BLaER1 (cell line): Measurements from ENCODE around the gene SRGAP2.
"Not testable (repeated sequence)": the region's sequence is repeated elsewhere in the genome, so short reads cannot be mapped to it uniquely, and the experiment has no call there.

Experiments used
- H3K27ac ChIP-seq: shearing (Covaris generic); formaldehyde crosslinking; 2 replicates; pipeline ENCODE4 v1.8.1; 2022
- H3K27me3 ChIP-seq: shearing (Covaris generic); formaldehyde crosslinking; 2 replicates; pipeline ENCODE4 v1.8.1; 2022
- H3K36me3 ChIP-seq: shearing (Covaris generic); formaldehyde crosslinking; 2 replicates; pipeline ENCODE4 v1.8.1; 2022
- H3K4me1 ChIP-seq: shearing (Covaris generic); formaldehyde crosslinking; 2 replicates; pipeline ENCODE4 v1.8.1; 2022
- H3K4me2 ChIP-seq: shearing (Covaris generic); formaldehyde crosslinking; 2 replicates; pipeline ENCODE4 v1.8.1; 2022
- H3K4me3 ChIP-seq: shearing (Covaris generic); formaldehyde crosslinking; 2 replicates; pipeline ENCODE4 v1.8.1; 2022
- H3K9ac ChIP-seq: shearing (Covaris generic); formaldehyde crosslinking; 2 replicates; pipeline ENCODE4 v1.8.1; 2022
- H3K9me3 ChIP-seq: shearing (Covaris generic); formaldehyde crosslinking; 2 replicates; pipeline ENCODE4 v1.8.1; 2022
- H4K20me1 ChIP-seq: shearing (Covaris generic); formaldehyde crosslinking; 2 replicates; pipeline ENCODE4 v1.8.1; 2022

Gene SRGAP2

DNA sequence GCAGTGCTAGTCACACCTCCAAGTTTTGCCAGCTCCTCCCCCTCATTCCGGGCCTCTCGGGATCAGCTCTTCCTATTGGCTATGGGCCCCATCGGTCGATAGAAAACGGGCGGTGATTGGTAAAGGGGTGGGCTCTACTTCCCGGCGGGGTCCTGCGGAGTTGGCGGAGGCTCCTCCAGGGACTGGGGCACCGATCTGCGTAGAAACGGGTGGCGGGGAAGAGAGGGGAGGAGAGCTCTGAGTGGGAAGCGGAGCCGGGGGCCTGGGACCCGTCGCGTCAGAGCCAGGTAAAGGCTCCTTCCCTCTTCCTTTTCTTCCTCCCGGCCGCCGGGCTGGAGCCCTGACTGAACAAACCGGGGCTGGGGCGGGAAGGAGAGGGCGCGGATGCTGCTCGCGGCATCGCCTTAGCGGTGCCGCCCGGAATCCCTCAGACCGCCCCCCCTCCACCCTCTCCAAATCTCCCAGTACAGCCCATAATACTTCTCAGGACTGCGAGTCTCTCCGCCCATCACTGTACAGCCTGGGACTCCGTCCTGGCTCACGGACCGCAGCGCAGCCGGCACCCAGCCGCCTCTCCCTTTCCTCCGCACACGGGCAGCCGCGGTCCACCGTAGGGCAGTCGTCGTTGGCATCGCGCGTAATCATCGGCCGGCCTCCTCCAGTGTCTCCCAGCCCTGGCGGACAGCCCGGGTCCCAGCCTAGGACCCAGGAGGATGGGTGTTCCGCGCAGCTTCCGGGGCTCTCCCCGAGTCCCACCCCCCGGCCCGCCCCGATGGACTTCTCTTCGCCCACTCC, at the start of gene SRGAP2:
SRGAP2 (plus strand) TSS at position 178 of the 795 bp plus-strand sequence. CDS start 2,430 bp downstream, outside the sequence.
- not testable (repeated sequence) for H3K9me3 ChIP-seq, H4K20me1 ChIP-seq, H3K27me3 ChIP-seq, H3K4me2 ChIP-seq, H3K4me1 ChIP-seq, H3K36me3 ChIP-seq
- H3K27ac ChIP-seq: 0 out of 2 replicates have a peak within 1 kb of the TSS, but pooled peaks have one; percentile 38
- peak within 1 kb of the TSS; percentile 67 for H3K4me3 ChIP-seq
- peak within 1 kb of the TSS; percentile 55; the same call in 1 of the 2 replicates for H3K9ac ChIP-seq

DNA sequence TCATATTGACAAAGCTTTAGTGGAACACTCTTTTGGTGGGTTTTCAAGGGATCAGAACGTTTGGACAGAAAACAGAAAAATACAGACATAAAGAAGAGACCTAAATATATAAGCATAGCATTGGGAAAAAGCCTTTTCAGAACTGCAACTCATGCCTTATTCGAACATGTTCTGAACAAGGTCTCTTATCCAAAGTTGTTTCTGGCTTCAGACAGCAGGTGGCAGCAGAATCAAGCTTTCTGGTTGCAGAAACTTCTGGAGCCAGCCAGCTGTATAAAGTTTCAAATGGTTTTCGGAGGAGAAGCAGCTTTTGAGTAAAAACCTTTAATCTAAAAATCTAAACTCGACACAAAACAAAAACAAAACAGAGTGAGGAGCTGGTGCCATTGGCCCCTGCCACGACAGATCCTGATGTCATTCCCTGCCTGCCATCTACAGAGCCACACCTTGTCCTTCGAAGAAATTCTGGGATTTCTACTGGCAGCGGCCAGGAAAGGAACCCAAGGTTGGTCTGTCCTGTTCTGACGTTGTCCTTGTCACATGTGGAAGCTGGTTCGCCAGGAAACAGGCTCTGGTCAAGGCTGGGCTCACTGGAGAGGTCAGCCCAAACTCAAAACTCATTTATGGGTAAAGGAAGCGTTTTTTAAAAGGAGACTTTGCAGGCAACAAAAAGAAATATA, 35.9 kb upstream of the SRGAP2 start:
- not testable (repeated sequence) for H3K9ac ChIP-seq, H3K4me1 ChIP-seq, H4K20me1 ChIP-seq, H3K9me3 ChIP-seq, H3K27me3 ChIP-seq, H3K4me3 ChIP-seq, H3K4me2 ChIP-seq, H3K27ac ChIP-seq, H3K36me3 ChIP-seq

DNA sequence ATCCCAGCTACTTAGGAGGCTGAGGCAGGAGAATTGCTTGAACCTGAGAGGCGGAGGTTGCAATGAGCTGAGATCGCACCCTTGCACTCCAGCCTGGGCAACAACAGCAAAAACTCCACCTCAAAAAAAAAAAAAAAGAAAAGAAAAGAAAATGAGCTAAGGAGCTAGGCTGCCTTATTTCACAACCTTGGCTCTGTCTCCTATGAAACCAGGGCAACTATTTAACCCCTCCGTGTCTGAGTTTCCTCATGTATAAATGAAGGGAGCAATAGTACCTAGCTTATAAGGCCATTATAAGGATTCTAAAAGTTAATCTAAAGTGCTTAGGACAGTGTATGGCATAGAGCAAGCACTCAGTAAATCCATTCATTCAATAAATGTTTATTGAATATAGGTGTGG, 33.5 kb upstream of the SRGAP2 start:
- H3K27me3 ChIP-seq, H3K4me3 ChIP-seq, H3K4me2 ChIP-seq, H3K27ac ChIP-seq, H3K9me3 ChIP-seq, H3K4me1 ChIP-seq, H3K36me3 ChIP-seq, H3K9ac ChIP-seq, H4K20me1 ChIP-seq: not testable (repeated sequence)

DNA sequence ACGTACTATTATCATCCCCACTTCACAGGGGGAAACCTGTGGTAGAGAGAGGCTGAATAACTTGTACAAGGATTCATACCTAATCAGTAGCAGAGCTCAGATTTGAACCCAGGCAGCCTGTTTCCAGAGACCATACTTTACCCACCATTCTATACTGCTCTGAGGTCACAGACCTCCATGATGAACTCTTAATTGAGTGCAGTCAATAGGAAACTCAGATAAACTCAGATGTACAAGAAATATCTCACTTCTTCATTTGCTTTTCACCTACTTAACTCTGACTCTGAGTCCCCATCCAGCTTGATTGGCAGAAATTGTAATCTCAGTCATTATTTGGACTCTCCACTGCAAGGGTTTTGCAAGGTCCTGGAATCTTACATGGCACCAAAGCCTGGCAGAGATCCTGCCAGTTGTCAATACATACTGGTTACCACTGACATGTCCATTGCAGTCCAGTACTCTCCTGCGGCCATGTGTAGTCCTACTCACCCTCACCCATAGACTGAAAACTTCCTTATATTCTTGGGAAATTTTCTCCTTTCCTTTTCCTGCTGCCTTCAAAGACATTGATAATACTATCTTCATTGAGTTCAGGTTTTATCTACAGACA, 30.1 kb upstream of the SRGAP2 start:
- H3K9ac ChIP-seq, H3K27me3 ChIP-seq, H3K27ac ChIP-seq: not testable (repeated sequence)

DNA sequence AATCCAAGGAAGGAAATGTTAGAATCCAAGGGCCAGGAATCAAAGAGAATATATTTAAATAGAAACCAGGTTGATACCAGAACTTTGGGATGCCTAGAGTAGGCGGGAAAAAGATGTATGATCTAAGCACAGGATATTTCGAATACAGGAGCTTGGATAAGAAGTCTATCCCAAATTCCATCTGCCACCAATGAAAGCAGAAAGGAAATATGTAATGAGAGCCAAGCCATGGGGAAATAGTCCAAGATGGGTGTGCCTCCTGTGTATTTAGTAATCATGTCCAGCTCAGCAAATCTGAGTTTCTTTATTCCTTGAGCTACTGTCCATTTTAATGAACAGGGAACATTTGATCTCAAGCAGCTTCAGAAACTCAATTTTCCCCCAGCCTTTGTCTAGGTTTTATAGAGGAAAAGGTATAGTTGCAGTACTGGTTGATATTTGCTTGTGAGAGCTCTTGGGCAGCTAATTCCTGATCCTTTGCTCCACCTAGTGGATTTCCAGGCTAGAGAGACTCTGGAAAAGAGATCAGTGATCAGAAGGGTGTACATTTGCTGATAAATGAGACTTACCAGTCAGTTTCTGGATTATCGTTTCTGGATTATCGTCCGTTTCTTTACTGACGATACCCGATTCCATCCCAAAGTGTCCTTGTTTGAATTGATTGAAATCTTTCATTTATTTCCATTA, 29.0 kb upstream of the SRGAP2 start:
- H3K9me3 ChIP-seq, H3K4me3 ChIP-seq, H3K9ac ChIP-seq, H3K36me3 ChIP-seq, H3K27ac ChIP-seq, H3K4me2 ChIP-seq, H3K4me1 ChIP-seq, H4K20me1 ChIP-seq, H3K27me3 ChIP-seq: not testable (repeated sequence)

More for the DNA sequence above, 30.1 kb upstream of the SRGAP2 start:
- H3K4me3 ChIP-seq, H3K9me3 ChIP-seq, H3K4me1 ChIP-seq, H3K36me3 ChIP-seq, H4K20me1 ChIP-seq, H3K4me2 ChIP-seq: not testable (repeated sequence)

DNA sequence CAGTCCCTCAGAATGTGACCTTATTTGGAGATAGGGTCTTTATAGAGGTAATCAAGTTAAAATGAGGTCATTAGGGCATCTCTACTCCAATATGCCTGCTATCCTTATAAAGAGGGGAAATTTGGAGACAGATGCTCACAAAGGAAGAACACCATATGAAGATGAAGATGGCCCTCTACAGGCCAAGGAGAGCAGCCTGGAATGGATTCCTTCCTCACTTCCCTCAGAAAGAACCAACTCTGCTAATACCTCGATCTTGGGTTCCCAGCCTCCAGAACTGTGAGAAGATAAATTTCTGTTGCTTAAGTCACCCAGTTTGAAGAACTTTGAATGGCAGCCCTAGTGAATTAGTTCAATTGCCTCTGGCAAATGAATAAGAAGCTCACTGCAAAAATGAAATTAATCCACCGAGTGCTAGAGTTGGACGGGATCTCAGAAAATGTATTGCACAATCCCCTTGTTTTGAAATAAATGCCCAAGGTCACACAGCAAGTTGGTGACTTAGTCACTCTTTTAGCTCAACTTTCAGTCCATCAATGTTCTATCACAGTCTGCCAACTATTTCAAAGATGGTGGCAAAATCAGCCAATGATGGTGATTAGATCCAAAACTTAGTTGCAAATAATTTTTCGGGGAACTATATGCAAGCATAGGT, 27.8 kb upstream of the SRGAP2 start:
- not testable (repeated sequence) for H3K27ac ChIP-seq, H3K27me3 ChIP-seq, H3K4me2 ChIP-seq

DNA sequence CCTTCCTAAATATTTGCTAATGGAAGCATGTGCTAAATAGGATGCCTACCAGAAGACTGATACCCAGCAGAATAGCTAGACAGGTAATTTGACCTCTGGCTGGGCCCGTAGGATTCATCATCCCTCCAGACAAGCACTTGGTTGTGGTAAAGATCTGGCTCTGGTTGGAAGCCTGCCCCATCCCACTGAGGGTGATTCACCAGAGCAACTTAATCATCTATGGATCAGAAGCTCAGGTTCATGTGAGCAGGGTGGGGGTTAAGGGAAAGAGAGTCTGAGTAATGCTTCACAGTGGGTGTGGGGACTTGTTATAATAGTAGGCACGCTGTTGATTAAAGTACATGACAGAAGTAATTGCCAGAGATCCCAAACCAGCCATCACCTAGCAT, 27.2 kb upstream of the SRGAP2 start:
- not testable (repeated sequence) for H4K20me1 ChIP-seq, H3K27ac ChIP-seq, H3K9ac ChIP-seq, H3K4me1 ChIP-seq, H3K4me2 ChIP-seq, H3K4me3 ChIP-seq, H3K9me3 ChIP-seq, H3K36me3 ChIP-seq, H3K27me3 ChIP-seq

More for the DNA sequence above, 27.8 kb upstream of the SRGAP2 start:
- H3K36me3 ChIP-seq, H4K20me1 ChIP-seq, H3K9me3 ChIP-seq, H3K4me3 ChIP-seq, H3K9ac ChIP-seq, H3K4me1 ChIP-seq: not testable (repeated sequence)

DNA sequence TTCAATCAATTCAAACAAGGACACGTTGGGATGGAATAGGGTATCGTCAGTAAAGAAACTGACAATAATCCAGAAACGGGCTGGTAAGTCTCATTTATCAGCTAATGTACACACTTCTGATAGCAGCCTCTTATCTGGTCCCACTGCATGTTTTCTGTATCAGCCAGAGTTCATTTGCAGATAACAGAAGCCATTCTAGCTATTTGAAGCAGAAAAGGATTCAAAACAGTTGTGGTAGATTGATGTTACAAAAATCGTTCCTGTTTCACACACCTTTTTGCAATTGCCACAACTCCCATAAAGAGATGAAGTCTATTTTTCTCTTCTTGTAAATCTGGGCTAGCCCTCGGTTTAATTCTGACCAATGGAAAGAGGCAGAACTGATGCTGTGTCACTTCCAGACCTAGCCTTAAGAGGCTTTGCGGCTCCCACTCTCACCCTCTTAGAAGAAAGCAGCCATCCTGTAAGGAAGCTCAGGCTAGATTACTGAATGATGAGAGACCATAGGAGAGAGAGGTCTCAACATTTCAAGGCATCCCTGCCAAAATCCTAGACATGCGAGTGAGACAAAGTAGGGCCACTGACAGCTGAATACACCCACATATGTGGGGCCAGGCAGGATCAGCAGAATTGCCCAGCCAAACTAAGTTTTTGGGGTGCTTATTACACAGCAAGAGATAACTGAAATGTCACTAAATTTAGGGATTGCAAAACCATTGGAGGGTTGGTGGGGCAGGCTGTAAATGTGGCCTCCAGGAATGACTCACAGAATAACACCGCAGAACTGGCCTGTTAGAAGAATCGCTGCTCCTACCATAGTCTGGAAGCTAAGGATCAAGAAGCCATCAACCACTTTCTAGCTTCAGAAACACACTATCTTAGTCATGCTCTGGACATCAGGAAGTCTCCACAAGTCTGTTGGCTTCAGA, 25.0 kb upstream of the SRGAP2 start:
- H3K4me2 ChIP-seq, H3K36me3 ChIP-seq, H3K27ac ChIP-seq, H3K4me1 ChIP-seq, H3K4me3 ChIP-seq, H4K20me1 ChIP-seq, H3K9ac ChIP-seq, H3K9me3 ChIP-seq, H3K27me3 ChIP-seq: not testable (repeated sequence)

DNA sequence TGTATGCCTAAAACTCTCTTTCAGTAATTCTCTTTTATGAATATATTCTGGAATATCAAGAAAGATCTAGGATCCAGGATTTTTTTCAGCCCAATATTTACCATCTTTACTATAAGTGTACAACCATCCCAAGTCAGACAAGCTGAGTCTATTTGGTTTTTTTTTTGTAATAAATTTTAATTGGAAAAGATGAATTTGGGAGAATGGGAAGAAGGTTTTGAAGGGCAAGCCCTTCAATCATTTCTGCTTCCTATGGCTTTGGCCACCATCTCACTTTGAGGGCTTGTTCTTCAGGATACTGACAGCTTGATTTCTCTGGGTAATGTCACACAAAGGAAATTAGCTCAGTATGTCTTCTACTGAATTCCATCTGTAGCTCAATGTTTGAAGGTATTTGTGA, 23.7 kb upstream of the SRGAP2 start:
- not testable (repeated sequence) for H3K36me3 ChIP-seq, H3K9me3 ChIP-seq, H3K9ac ChIP-seq, H3K27me3 ChIP-seq, H3K27ac ChIP-seq, H3K4me2 ChIP-seq, H3K4me1 ChIP-seq, H3K4me3 ChIP-seq, H4K20me1 ChIP-seq

DNA sequence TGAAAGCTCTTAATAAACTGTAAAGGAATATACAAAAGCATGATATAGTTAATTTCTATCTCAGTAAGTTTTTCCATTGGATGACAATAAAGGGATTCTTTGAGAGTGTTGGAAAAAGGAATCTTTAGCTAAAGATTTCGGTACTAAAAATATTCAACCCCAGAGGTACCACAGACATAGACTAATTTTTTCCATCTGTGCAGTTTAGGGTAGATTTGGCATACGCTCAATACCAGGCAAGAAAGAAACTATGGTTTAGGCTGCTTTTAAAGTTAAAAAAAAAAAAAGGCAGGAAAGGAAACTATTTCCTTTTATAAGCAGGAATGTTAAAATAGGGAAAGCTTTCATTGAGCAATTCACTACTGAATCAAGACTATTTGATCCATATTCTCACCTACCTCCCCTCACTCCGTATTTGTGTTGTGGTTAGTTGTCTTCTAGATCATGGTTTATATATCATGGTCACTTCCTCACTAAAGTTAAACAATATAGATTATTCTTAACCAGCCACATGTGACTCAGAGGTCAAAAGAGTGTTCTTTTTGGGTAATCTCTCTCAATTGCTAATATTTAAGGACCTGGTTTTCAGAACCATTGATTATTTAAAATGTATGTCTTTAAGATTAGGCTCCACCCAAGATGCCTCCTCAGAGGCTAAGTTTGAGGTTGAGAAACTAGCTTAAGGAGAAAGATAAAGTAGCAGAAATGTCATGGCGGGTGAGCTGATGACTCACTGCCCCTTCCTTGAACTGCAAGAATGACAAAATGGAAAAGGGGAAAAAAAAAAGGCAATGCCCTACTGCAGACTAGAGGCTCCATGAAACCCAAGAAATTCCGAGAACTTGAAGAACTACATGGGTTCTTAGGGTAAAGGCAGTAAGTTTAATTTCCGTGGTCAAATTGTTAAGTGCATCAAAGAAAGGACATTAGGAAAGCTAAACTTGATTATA, 20.7 kb upstream of the SRGAP2 start:
- H4K20me1 ChIP-seq, H3K9me3 ChIP-seq, H3K27me3 ChIP-seq, H3K36me3 ChIP-seq, H3K4me3 ChIP-seq, H3K27ac ChIP-seq, H3K4me1 ChIP-seq, H3K4me2 ChIP-seq, H3K9ac ChIP-seq: not testable (repeated sequence)

DNA sequence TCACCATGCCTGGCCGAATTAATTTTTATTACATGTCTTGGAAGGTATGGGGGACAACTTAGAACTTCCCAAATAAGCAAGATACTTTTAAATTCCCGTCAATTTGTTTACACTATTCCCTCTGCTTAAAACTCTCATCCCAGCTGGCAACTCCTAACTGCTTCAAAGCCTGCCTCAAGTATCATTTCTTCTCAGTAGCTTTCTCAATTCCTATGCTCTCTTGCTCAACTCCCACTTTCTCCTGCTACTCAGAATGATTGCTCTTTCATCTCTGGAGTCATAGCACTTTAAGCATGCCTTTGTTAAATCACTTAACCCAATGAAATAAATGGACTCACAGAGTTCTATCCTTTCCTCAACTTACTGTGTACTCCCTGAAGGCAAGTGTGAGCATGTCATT, 19.6 kb upstream of the SRGAP2 start:
- H3K36me3 ChIP-seq, H3K4me3 ChIP-seq: not testable (repeated sequence)

DNA sequence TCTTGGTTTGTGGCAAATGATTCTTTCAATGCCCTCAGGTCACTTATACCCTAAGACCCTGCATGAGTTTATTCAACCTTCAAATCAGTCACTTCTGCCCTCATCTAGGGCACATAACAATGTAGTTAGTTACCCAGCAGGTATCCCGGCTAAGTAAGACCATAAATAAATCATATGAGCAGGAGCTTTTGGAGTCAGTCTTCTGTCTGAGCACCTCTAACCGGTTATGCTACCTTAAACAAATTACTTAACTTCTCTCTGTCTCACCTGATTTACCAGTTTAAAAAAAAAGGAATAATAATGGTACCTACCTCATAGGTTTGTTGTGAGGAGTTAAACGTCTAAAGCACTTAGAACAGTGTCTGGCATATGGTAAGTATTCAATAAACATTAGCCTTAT, 17.6 kb upstream of the SRGAP2 start:
- H3K4me1 ChIP-seq, H3K9ac ChIP-seq, H3K4me2 ChIP-seq, H3K27me3 ChIP-seq, H4K20me1 ChIP-seq, H3K36me3 ChIP-seq, H3K9me3 ChIP-seq, H3K27ac ChIP-seq, H3K4me3 ChIP-seq: not testable (repeated sequence)

More for the DNA sequence above, 19.6 kb upstream of the SRGAP2 start:
- H3K27me3 ChIP-seq, H3K9ac ChIP-seq, H3K4me2 ChIP-seq, H3K27ac ChIP-seq, H3K9me3 ChIP-seq, H4K20me1 ChIP-seq, H3K4me1 ChIP-seq: not testable (repeated sequence)
